HG03457 (cell line): ENCODE measurements around the gene MAGEE2.
"Not testable (repeated sequence)": the region's sequence is repeated elsewhere in the genome, so short reads cannot be mapped to it uniquely, and the experiment has no call there.

ENCODE experiments used
- ATAC-seq: cut with Tn5 transposase; IDR thresholded peaks from one replicate; pipeline ENCODE4 v1.9.1; 2021; ENCODE audit warnings: moderate number of reproducible peaks; ENCODE audit not compliant: unreplicated experiment

MAGEE2 gene

GRCh38 chrX:75784680-75785491, at the start of gene MAGEE2:
Gene MAGEE2 (minus strand): TSS chrX:75785254. CDS start chrX:75785051, 203 bp downstream.
- ATAC-seq: no peak

GRCh38 chrX:75786290-75786689, 1.2 kb upstream of the MAGEE2 start:
- ATAC-seq: no peak

- ATAC-seq: no peak
Measured at GRCh38 chrX:75781611-75782010, 3.4 kb downstream of the MAGEE2 start.

- not testable (repeated sequence) for ATAC-seq
Measured at GRCh38 chrX:75768063-75768462, 17.0 kb downstream of the MAGEE2 start.

- no peak for ATAC-seq
Measured at GRCh38 chrX:75748431-75748830, 36.6 kb downstream of the MAGEE2 start.

- no peak for ATAC-seq
Measured at GRCh38 chrX:75746891-75747639, 38.0 kb downstream of the MAGEE2 start.
